Ishikawa (cell line): ENCODE data around the gene NXPH2.

Experiments
- CEBPB ChIP-seq: IDR thresholded peaks from 2 replicates; pipeline ENCODE4 v1.6.1; 2012
- CREB1 ChIP-seq: IDR thresholded peaks from 2 replicates; pipeline ENCODE4 v1.6.1; 2012; ENCODE audit warnings: low read depth
- EGR1 ChIP-seq: IDR thresholded peaks from 2 replicates; pipeline ENCODE4 v1.6.1; 2012
- EP300 ChIP-seq: IDR thresholded peaks from 2 replicates; pipeline ENCODE4 v1.6.1; 2012; ENCODE audit warnings: borderline replicate concordance
- FOXM1 ChIP-seq: IDR thresholded peaks from 2 replicates; pipeline ENCODE4 v1.6.1; 2012; ENCODE audit warnings: low read depth, borderline replicate concordance
- NFIC ChIP-seq: IDR thresholded peaks from 2 replicates; pipeline ENCODE4 v1.6.1; 2012
- RAD21 ChIP-seq: IDR thresholded peaks from 2 replicates; pipeline ENCODE4 v1.6.1; 2012; ENCODE audit warnings: low read depth
- TAF1 ChIP-seq: IDR thresholded peaks from 2 replicates; pipeline ENCODE4 v1.6.1; 2012; ENCODE audit warnings: low read depth, mild to moderate bottlenecking
- TCF12 ChIP-seq: IDR thresholded peaks from 2 replicates; pipeline ENCODE4 v1.6.1; 2012; ENCODE audit warnings: low read depth
- TEAD4 ChIP-seq: IDR thresholded peaks from 2 replicates; pipeline ENCODE4 v1.6.1; 2012
- YY1 ChIP-seq: IDR thresholded peaks from 2 replicates; pipeline ENCODE4 v1.6.1; 2012; ENCODE audit warnings: low read depth
- ZBTB7A ChIP-seq: IDR thresholded peaks from 2 replicates; pipeline ENCODE4 v1.6.1; 2012; ENCODE audit warnings: low read depth
- TF ChIP-seq, protein P1 (sequence below): IDR thresholded peaks from 2 replicates; pipeline ENCODE4 v1.6.1; 2012
- TF ChIP-seq, protein P2 (sequence below): IDR thresholded peaks from 2 replicates; pipeline ENCODE4 v1.6.1; 2012; ENCODE audit warnings: low read depth, mild to moderate bottlenecking
- TF ChIP-seq, protein P3 (sequence below): IDR thresholded peaks from 2 replicates; pipeline ENCODE4 v1.6.1; 2012

The NXPH2 gene

DNA sequence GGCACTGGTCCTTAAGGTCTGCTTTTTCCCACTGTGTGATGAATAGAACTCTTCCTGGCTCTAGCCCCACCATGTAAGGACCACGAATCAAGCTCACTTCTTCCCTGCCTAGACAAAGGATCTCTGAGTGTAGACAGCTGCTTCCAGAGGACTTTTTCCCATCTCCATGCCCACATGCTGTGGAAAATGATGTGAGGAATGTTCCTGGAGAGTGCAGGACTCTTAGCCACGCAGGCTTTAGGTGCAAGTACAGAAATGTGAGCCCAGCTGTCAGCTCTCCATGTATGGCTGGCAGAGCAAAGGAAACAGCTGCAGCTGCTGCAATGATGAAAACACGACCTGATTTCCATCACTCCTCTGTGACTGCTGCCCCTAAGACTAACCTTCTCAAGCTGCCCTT lies 35.5 kb downstream of the NXPH2 start:
- no peak for TF ChIP-seq NFIC
- no peak for TF ChIP-seq EP300
- no peak for TF ChIP-seq CREB1

DNA sequence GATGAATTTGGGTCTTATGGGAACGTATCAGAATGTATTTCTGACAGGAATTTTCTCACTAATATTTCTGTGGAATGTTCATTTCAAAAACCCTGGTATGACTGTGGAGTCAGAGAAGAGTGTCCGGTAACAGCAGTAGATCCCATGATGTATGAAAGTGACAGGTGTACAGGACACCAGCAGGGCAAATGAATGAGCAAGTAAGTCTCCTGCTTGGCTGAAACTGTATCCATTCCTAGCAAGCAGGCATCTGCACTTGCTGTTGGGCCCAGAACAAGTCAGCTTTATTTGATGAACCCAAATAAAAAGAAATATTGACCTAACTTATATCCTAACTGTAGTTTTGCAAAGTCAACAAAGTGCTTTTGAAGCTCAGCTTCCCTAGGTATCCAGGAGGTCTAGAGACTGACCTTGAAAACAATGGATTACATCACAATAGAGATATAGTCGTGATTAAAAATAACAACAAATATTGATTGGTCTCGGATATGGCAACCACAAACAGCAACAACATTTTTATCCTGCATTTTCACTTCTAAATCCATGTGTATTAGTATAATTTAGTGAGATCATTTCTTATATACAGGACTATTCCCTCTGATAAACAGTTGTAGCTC lies 37.6 kb downstream of the NXPH2 start:
- no peak for TF ChIP-seq TEAD4
- TF ChIP-seq EP300 = no peak
- no peak for TF ChIP-seq RAD21
- TF ChIP-seq, protein P1, sequence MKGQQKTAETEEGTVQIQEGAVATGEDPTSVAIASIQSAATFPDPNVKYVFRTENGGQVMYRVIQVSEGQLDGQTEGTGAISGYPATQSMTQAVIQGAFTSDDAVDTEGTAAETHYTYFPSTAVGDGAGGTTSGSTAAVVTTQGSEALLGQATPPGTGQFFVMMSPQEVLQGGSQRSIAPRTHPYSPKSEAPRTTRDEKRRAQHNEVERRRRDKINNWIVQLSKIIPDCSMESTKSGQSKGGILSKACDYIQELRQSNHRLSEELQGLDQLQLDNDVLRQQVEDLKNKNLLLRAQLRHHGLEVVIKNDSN = no peak
- TF ChIP-seq CREB1 = no peak
- no peak for TF ChIP-seq EGR1
- no peak for TF ChIP-seq FOXM1
- TF ChIP-seq YY1 = no peak

DNA sequence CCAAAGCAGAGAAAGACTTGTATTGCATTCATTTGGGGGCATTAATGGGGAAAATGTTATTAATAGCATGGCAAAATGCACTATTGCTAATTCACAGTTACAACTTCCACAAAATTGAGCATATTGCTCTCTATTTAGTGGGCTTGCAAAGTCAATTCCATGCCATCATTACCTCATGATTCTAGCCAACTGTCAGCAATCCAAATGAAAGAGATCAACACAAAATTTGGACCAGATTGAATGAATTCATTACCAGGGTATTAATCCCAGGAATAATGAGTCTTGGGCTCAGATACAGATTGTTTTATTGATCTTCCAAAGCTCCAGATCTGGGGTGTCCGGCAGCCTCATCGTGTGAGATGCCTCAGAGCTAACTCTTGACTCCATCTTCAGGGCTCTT lies 38.3 kb downstream of the NXPH2 start:
- TF ChIP-seq, protein P2, sequence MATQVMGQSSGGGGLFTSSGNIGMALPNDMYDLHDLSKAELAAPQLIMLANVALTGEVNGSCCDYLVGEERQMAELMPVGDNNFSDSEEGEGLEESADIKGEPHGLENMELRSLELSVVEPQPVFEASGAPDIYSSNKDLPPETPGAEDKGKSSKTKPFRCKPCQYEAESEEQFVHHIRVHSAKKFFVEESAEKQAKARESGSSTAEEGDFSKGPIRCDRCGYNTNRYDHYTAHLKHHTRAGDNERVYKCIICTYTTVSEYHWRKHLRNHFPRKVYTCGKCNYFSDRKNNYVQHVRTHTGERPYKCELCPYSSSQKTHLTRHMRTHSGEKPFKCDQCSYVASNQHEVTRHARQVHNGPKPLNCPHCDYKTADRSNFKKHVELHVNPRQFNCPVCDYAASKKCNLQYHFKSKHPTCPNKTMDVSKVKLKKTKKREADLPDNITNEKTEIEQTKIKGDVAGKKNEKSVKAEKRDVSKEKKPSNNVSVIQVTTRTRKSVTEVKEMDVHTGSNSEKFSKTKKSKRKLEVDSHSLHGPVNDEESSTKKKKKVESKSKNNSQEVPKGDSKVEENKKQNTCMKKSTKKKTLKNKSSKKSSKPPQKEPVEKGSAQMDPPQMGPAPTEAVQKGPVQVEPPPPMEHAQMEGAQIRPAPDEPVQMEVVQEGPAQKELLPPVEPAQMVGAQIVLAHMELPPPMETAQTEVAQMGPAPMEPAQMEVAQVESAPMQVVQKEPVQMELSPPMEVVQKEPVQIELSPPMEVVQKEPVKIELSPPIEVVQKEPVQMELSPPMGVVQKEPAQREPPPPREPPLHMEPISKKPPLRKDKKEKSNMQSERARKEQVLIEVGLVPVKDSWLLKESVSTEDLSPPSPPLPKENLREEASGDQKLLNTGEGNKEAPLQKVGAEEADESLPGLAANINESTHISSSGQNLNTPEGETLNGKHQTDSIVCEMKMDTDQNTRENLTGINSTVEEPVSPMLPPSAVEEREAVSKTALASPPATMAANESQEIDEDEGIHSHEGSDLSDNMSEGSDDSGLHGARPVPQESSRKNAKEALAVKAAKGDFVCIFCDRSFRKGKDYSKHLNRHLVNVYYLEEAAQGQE = no peak
- no peak for TF ChIP-seq TCF12
- TF ChIP-seq EP300 = no peak
- no peak for TF ChIP-seq RAD21
- no peak for TF ChIP-seq CREB1
- TF ChIP-seq, protein P1 = no peak
- TF ChIP-seq EGR1 = no peak
- TF ChIP-seq, protein P3, sequence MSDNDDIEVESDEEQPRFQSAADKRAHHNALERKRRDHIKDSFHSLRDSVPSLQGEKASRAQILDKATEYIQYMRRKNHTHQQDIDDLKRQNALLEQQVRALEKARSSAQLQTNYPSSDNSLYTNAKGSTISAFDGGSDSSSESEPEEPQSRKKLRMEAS = no peak
- TF ChIP-seq TEAD4 = no peak
- no peak for TF ChIP-seq CEBPB
- no peak for TF ChIP-seq YY1
- no peak for TF ChIP-seq NFIC
- TF ChIP-seq FOXM1 = no peak
- TF ChIP-seq TAF1 = no peak
- TF ChIP-seq ZBTB7A = no peak

DNA sequence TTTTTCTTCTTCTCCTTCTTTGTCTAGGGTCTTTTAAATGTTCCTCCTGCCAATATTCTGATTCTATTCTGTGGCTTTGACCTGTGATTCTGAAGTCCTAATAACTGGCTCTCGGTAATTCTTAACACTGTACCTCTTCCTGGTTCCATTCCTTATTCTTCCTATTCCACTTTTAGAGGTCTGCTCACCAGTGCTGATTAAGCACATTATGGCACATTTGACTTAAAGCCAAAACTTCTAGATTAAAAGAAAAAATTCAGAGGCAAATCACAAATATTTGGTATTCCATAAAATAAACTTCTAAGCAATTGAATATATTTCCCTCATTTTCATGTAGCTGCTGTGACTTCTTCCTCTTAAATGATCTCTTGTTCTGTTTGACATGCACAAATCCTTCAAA lies 47.5 kb downstream of the NXPH2 start:
- TF ChIP-seq TAF1 (no peak), EGR1 (no peak), NFIC (no peak), FOXM1 (no peak), YY1 (no peak), CEBPB (no peak), ZBTB7A (no peak), TCF12 (no peak), CREB1 (no peak), EP300 (no peak), RAD21 (no peak), TEAD4 (no peak)
- TF ChIP-seq, protein P3 = no peak
- TF ChIP-seq, protein P2 = no peak
- TF ChIP-seq, protein P1 = no peak

DNA sequence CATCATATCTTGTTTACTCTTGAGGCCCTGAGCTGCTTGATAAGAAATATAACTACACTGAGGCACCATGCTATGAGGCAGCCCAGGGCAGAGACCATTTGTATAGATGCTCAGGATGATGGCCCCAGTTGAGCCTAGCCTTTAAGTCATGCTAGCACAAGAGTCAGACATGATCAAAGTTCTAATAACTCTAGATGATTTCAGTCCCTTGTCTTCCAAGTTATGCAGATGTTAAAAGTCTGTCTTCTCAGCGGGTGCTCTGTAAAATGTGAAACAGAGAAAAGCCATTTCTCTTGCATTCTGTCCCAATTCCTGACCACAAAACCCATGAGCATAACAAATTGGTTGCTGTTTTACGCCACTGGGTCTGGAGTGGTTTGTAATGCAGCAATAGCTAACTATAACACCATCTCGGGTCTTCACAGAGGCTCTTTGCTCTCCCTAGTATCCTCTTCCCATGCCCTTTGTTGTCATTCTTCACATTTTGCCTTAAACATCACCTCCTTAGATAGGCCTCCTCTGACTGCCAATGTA lies 49.6 kb downstream of the NXPH2 start:
- TF ChIP-seq, protein P3 = no peak
- no peak for TF ChIP-seq RAD21
- no peak for TF ChIP-seq EP300
- no peak for TF ChIP-seq EGR1
- no peak for TF ChIP-seq TCF12
- no peak for TF ChIP-seq NFIC
- TF ChIP-seq ZBTB7A = no peak
- TF ChIP-seq, protein P2 = no peak
- no peak for TF ChIP-seq CEBPB
- TF ChIP-seq TEAD4 = no peak
- TF ChIP-seq CREB1 = no peak
- TF ChIP-seq, protein P1 = no peak
- no peak for TF ChIP-seq YY1
- no peak for TF ChIP-seq FOXM1
- TF ChIP-seq TAF1 = no peak
